CD14-positive monocyte (primary cell): ENCODE measurements around the gene FOXK2. TPM values are rescaled to one million over a fixed set of nuclear protein-coding genes. Genes with fewer than 3 reads are reported as not detected.

Source experiments
- DNase-seq, 3 donors: peaks; one replicate each; pipeline ENCODE4 v3.0.0-alpha.2; 2011 to 2022
- H2AFZ ChIP-seq: 2 replicates; pipeline ENCODE4 v1.6.0; 2012; ENCODE audit warnings: mild to moderate bottlenecking, low read depth, low read length, inconsistent platforms; ENCODE audit not compliant: insufficient read depth, poor library complexity, severe bottlenecking
- H3K27ac ChIP-seq, 2 donors: 1 replicate in 1 of 2; 2 replicates in 1 of 2; pipeline ENCODE4 v1.5.1; 2012 to 2013; ENCODE audit warnings: low read length in 2 of 2, control low read depth in 1 of 2, inconsistent platforms in 1 of 2, low read depth in 1 of 2, mild to moderate bottlenecking in 1 of 2
- H3K27me3 ChIP-seq, 2 donors: one replicate each; pipeline versions ENCODE4 v1.6.0 to v1.6.1; 2011 to 2013; ENCODE audit warnings: low read length in 2 of 2; ENCODE audit not compliant: control insufficient read depth in 2 of 2, insufficient read depth in 2 of 2
- H3K36me3 ChIP-seq, 2 donors: replicated peaks in 1 of 2; 1 replicate in 1 of 2; 2 replicates in 1 of 2; pipeline versions ENCODE4 v1.5.1 to v1.6.1; 2012 to 2013; ENCODE audit warnings: low read length in 2 of 2, control low read depth in 1 of 2, inconsistent platforms in 1 of 2, mild to moderate bottlenecking in 1 of 2; ENCODE audit not compliant: insufficient read depth in 2 of 2, control insufficient read depth in 1 of 2
- H3K4me1 ChIP-seq, 2 donors: 1 replicate in 1 of 2; 2 replicates in 1 of 2; pipeline versions ENCODE4 v1.5.1 to v1.6.1; 2012 to 2013; ENCODE audit warnings: low read length in 2 of 2, control low read depth in 1 of 2, inconsistent platforms in 1 of 2, mild to moderate bottlenecking in 1 of 2, moderate library complexity in 1 of 2; ENCODE audit not compliant: insufficient read depth in 2 of 2, control insufficient read depth in 1 of 2
- H3K4me2 ChIP-seq: replicated peaks from 2 replicates; pipeline ENCODE3; 2012; ENCODE audit warnings: low read length, moderate library complexity, mild to moderate bottlenecking; ENCODE audit not compliant: poor library complexity, severe bottlenecking; ENCODE audit errors: extremely low read depth
- H3K4me3 ChIP-seq, 3 experiments: fragments of 200-600 bp in 1 of 3; sonication (generic) in 1 of 3; replicated peaks in 1 of 3; 1 replicate in 2 of 3; 2 replicates in 1 of 3; pipeline ENCODE4 v1.5.1; 2011 to 2013; ENCODE audit warnings: low read length in 3 of 3, mild to moderate bottlenecking in 3 of 3, control low read depth in 2 of 3, low read depth in 2 of 3, inconsistent platforms in 1 of 3, moderate library complexity in 1 of 3
- H3K79me2 ChIP-seq: 2 replicates; pipeline ENCODE4 v1.6.0; 2012; ENCODE audit warnings: mild to moderate bottlenecking, control low read depth, inconsistent platforms, low read length, moderate library complexity; ENCODE audit not compliant: insufficient read depth
- H3K9ac ChIP-seq: 2 replicates; pipeline ENCODE4 v1.6.0; 2017; ENCODE audit warnings: low read length, mild to moderate bottlenecking; ENCODE audit not compliant: insufficient read depth, poor library complexity, severe bottlenecking
- H3K9me3 ChIP-seq, 2 donors: replicated peaks in 1 of 2; 1 replicate in 1 of 2; 2 replicates in 1 of 2; pipeline versions ENCODE4 v1.5.1 to v1.6.1; 2012 to 2013; ENCODE audit warnings: low read length in 2 of 2, control low read depth in 1 of 2; ENCODE audit not compliant: control insufficient read depth in 1 of 2, insufficient read depth in 1 of 2
- H4K20me1 ChIP-seq: 2 replicates; pipeline ENCODE4 v1.6.0; 2012; ENCODE audit warnings: mild to moderate bottlenecking, low read length, control low read depth, moderate library complexity; ENCODE audit not compliant: insufficient read depth
- H3K27ac Mint-ChIP-seq, 7 donors: one replicate each; pipeline ENCODE4 v1.8.0; 2020; ENCODE audit warnings: mild to moderate bottlenecking in 7 of 7, mixed read lengths in 7 of 7, moderate library complexity in 6 of 7, inconsistent platforms in 2 of 7
- H3K27me3 Mint-ChIP-seq, 3 donors: one replicate each; pipeline ENCODE4 v1.8.0; 2021 to 2022; ENCODE audit warnings: low read depth in 3 of 3, mild to moderate bottlenecking in 3 of 3, mixed read lengths in 3 of 3, moderate library complexity in 3 of 3, inconsistent platforms in 1 of 3
- H3K36me3 Mint-ChIP-seq, 2 donors: one replicate each; pipeline ENCODE4 v1.8.0; 2020; ENCODE audit warnings: mixed read lengths in 2 of 2, inconsistent platforms in 1 of 2, mild to moderate bottlenecking in 1 of 2
- H3K4me1 Mint-ChIP-seq: one replicate; pipeline ENCODE4 v1.8.0; 2020; ENCODE audit warnings: mild to moderate bottlenecking, mixed read lengths
- H3K4me3 Mint-ChIP-seq, 2 donors: one replicate each; pipeline ENCODE4 v1.8.0; 2020; ENCODE audit warnings: mild to moderate bottlenecking in 2 of 2, mixed read lengths in 2 of 2, moderate library complexity in 1 of 2
- H3K9me3 Mint-ChIP-seq, 7 donors: one replicate each; pipeline ENCODE4 v1.8.0; 2020 to 2022; ENCODE audit warnings: mixed read lengths in 7 of 7, mild to moderate bottlenecking in 6 of 7, moderate library complexity in 6 of 7, inconsistent platforms in 2 of 7
- WGBS: methylation state at CpG from one replicate; pipeline ENCODE4 v1.1.5; 2013; ENCODE audit warnings: missing lambda C conversion rate; ENCODE audit not compliant: insufficient coverage; 5-methylcytosine and 5-hydroxymethylcytosine counted together
- intact Hi-C, 2 donors: fragments of 100-400 bp; cut with micrococcal nuclease; formaldehyde crosslinking; loops; one replicate each; pipeline versions ENCODE4 v1.15.0 to v1.15.1; 2023
- polyA plus RNA-seq, 3 donors: library from polyadenylated mRNA; depleted of rRNA in 1 of 3; unstranded in 2 of 3; stranded (reverse) in 1 of 3; fragments of 300-500 nt in 2 of 3; fragments of >200 nt in 1 of 3; fragmentation: Illumina TruSeq in 2 of 3; gene quantifications; 1 replicate in 2 of 3; 2 replicates in 1 of 3; pipeline ENCODE4 v1.2.3, GENCODE V29; 2012 to 2021
- TF ChIP-seq, protein P1 (sequence below): fragments of 200-600 bp; IDR thresholded peaks from one replicate; pipeline ENCODE4 v1.8.0; 2022; ENCODE audit warnings: antibody characterized with exemption, mild to moderate bottlenecking

The FOXK2 gene
- polyA plus RNA-seq, 3 donors = 3.5 to 18.4 (median 4.7) TPM

DNA sequence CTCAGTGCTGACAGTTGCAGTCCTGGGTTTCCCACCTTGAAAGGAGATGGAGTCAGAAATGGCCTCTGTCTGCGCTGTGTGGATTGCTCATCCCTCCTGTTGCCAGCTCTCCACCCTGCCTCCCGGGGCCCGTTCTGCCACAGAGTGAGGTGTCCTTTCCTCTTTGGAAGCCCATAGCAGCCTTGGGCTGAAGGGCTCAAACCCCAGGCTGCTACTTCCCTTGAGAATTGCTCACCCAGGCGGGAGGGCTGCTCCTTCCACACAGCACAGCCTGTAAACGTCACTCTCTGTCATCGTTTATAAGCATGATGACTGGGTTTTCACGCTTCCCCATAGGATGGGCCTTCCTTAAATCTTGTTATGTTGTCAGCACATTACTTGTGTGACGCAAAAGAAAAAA, 62.7 kb downstream of the FOXK2 start:
- no peaks in the 10 kb centered on the region for H3K79me2 ChIP-seq
- no peaks in the 10 kb centered on the region for H3K9me3 Mint-ChIP-seq

DNA sequence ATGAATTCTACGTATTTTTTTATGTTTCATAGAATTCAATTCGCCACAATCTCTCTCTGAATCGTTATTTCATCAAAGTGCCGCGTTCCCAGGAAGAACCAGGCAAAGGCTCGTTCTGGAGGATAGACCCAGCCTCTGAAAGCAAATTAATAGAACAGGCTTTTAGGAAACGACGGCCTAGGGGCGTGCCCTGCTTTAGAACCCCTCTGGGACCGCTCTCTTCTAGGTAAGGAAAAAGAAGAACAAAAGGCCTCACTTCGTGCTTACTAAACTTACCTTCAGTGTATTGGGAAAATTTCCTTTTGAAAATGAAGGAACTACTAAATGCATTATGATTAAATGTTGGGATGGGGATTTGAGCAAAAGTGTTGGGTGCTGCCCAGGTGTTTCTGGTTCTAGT, 63.2 kb downstream of the FOXK2 start:
- Mint-ChIP-seq H3K9me3 (no peaks in the 10 kb centered on the region), H3K4me3 (no peak overlapping the region), H3K27me3 (peaks cover 0 to 2% (median 0%) of the 10 kb centered on the region in 3 donors), H3K36me3 (peaks cover 62 to 70% of the 10 kb centered on the region in 2 donors), H3K27ac (peak overlapping the region in 2 of 7 donors; percentile 6 to 30), H3K4me1 (peaks cover 15% of the 10 kb centered on the region)
- DNase-seq = no peak
- Histone ChIP-seq H3K9ac (no peak overlapping the region), H3K27me3 (no peaks in the 10 kb centered on the region), H3K79me2 (no peaks in the 10 kb centered on the region), H3K36me3 (peaks cover 34 to 69% of the 10 kb centered on the region in 2 donors), H3K4me1 (peaks cover 12 to 13% of the 10 kb centered on the region in 2 donors), H3K4me2 (no peak overlapping the region), H3K27ac (no peak overlapping the region), H2AFZ (no peak overlapping the region), H4K20me1 (no peaks in the 10 kb centered on the region), H3K4me3 (no peak overlapping the region), H3K9me3 (no peaks in the 10 kb centered on the region)
- 98% methylated on average over 7 of the region's 11 CpGs for WGBS
- TF ChIP-seq, protein P1, sequence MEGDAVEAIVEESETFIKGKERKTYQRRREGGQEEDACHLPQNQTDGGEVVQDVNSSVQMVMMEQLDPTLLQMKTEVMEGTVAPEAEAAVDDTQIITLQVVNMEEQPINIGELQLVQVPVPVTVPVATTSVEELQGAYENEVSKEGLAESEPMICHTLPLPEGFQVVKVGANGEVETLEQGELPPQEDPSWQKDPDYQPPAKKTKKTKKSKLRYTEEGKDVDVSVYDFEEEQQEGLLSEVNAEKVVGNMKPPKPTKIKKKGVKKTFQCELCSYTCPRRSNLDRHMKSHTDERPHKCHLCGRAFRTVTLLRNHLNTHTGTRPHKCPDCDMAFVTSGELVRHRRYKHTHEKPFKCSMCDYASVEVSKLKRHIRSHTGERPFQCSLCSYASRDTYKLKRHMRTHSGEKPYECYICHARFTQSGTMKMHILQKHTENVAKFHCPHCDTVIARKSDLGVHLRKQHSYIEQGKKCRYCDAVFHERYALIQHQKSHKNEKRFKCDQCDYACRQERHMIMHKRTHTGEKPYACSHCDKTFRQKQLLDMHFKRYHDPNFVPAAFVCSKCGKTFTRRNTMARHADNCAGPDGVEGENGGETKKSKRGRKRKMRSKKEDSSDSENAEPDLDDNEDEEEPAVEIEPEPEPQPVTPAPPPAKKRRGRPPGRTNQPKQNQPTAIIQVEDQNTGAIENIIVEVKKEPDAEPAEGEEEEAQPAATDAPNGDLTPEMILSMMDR = no peak
- intact Hi-C loops = no loop called here

More for the DNA sequence above, 62.7 kb downstream of the FOXK2 start:
- H3K4me1 Mint-ChIP-seq = peaks cover 10% of the 10 kb centered on the region
- Histone ChIP-seq H3K9me3 (no peaks in the 10 kb centered on the region), H3K36me3 (peaks cover 37 to 68% of the 10 kb centered on the region in 2 donors), H3K27me3 (no peaks in the 10 kb centered on the region), H3K4me3 (no peak overlapping the region), H2AFZ (no peak overlapping the region), H3K9ac (no peak overlapping the region), H3K4me2 (no peak overlapping the region), H4K20me1 (no peaks in the 10 kb centered on the region), H3K4me1 (peaks cover 7 to 8% of the 10 kb centered on the region in 2 donors), H3K27ac (peak overlapping the region in 1 of 2 donors; percentile 32)
- no peak overlapping the region for H3K4me3 Mint-ChIP-seq
- H3K27me3 Mint-ChIP-seq = peaks cover 0 to 2% (median 0%) of the 10 kb centered on the region in 3 donors
- peak overlapping the region in 5 of 7 donors; percentile 58 to 88 (median 61) for H3K27ac Mint-ChIP-seq
- intact Hi-C loops = no loop called here
- 85% methylated on average over 4 of the region's 8 CpGs for WGBS
- H3K36me3 Mint-ChIP-seq = peaks cover 57 to 68% of the 10 kb centered on the region in 2 donors
- TF ChIP-seq, protein P1 = no peak
- peak in 2 of 3 donors; percentile 29 to 67 for DNase-seq
